OCI-LY7 (cell line): ENCODE measurements around the gene PRPF40A. TPM values are rescaled to one million over a fixed set of nuclear protein-coding genes. Genes with fewer than 3 reads are reported as not detected.

Source experiments
- BruUV-seq: library from RNA; stranded (reverse); fragments of 400-500 nt; replicated peaks from 2 replicates; lab custom pipeline; 2021; lab: Mats Ljungman, UMichigan
- CTCF ChIA-PET: fragments of 300-600 bp; sonication (Branson Sonifier 250); formaldehyde crosslinking; loops from one replicate; lab custom pipeline; 2022; ENCODE audit warnings: antibody characterized with exemption; ENCODE audit not compliant: unreplicated experiment; lab: Charles Lee
- POLR2A ChIA-PET: fragments of 300-600 bp; sonication (Branson Sonifier 250); formaldehyde crosslinking; loops from one replicate; lab custom pipeline; 2022; ENCODE audit warnings: antibody characterized with exemption; lab: Charles Lee
- DNase-seq: peaks from one replicate; pipeline ENCODE4 v3.0.0-alpha.2; 2015; ENCODE audit warnings: low spot score
- H2AFZ ChIP-seq: fragments of 200-600 bp; sonication (generic), shearing (Covaris generic); 2 replicates; pipeline ENCODE4 v1.6.1; 2014; ENCODE audit warnings: mild to moderate bottlenecking, antibody characterized with exemption, low read length, moderate library complexity
- H3K27ac ChIP-seq: fragments of 200-600 bp; sonication (generic); 2 replicates; pipeline ENCODE4 v1.5.1; 2014; ENCODE audit warnings: mixed run types, low read depth, mild to moderate bottlenecking, moderate library complexity, low read length, inconsistent platforms; ENCODE audit not compliant: poor library complexity, severe bottlenecking
- H3K36me3 ChIP-seq: fragments of 200-600 bp; sonication (generic); 2 replicates; pipeline ENCODE4 v1.6.1; 2014; ENCODE audit warnings: mild to moderate bottlenecking, antibody characterized with exemption, low read length, moderate library complexity, mixed read lengths; ENCODE audit not compliant: insufficient read depth
- H3K4me1 ChIP-seq: fragments of 200-600 bp; sonication (generic); 2 replicates; pipeline ENCODE4 v1.5.1; 2014; ENCODE audit warnings: mild to moderate bottlenecking, low read length; ENCODE audit not compliant: insufficient read depth, poor library complexity, severe bottlenecking
- H3K4me2 ChIP-seq: fragments of 200-600 bp; sonication (generic); 2 replicates; pipeline ENCODE4 v1.6.1; 2014; ENCODE audit warnings: mild to moderate bottlenecking, low read length
- H3K4me3 ChIP-seq: fragments of 200-600 bp; sonication (generic); 2 replicates; pipeline ENCODE4 v1.5.1; 2014; ENCODE audit warnings: mild to moderate bottlenecking, low read depth, low read length; ENCODE audit not compliant: poor library complexity, severe bottlenecking
- H3K79me2 ChIP-seq: fragments of 200-600 bp; sonication (generic); 2 replicates; pipeline ENCODE4 v1.6.1; 2016; ENCODE audit warnings: low read depth, mild to moderate bottlenecking, low read length, moderate library complexity, mixed read lengths; ENCODE audit not compliant: insufficient read depth
- H3K9me2 ChIP-seq: fragments of 200-600 bp; sonication (generic); 2 replicates; pipeline ENCODE4 v1.6.1; 2016; ENCODE audit warnings: mild to moderate bottlenecking, low read length, mixed read lengths; ENCODE audit not compliant: insufficient read depth
- H3K9me3 ChIP-seq: fragments of 200-600 bp; sonication (generic); 2 replicates; pipeline ENCODE4 v1.6.1; 2014; ENCODE audit warnings: mild to moderate bottlenecking, mixed run types, low read length, mixed read lengths
- H4K20me1 ChIP-seq: fragments of 200-600 bp; sonication (generic); 2 replicates; pipeline ENCODE4 v1.6.1; 2014; ENCODE audit warnings: mild to moderate bottlenecking, antibody characterized with exemption, low read length, moderate library complexity, mixed read lengths; ENCODE audit not compliant: insufficient read depth
- EZH2phosphoT487 ChIP-seq: fragments of 200-600 bp; sonication (generic); IDR thresholded peaks from 2 replicates; pipeline ENCODE4 v1.6.1; 2018; ENCODE audit warnings: low read depth, borderline replicate concordance, mild to moderate bottlenecking, mixed run types, antibody characterized with exemption, low read length, moderate library complexity, mixed read lengths
- intact Hi-C: fragments of 100-400 bp; cut with micrococcal nuclease; formaldehyde crosslinking; loops from one replicate; pipeline ENCODE4 v1.10.0; 2022; ENCODE audit not compliant: unreplicated experiment
- total RNA-seq, 2 experiments: library from RNA; depleted of rRNA in 1 of 2; stranded (reverse); fragments of >200 nt in 1 of 2; shearing (Covaris generic) in 1 of 2; gene quantifications; 2 replicates each; pipeline ENCODE4 v1.2.3, GENCODE V29; 2014 to 2022
- TF ChIP-seq, protein P1 (sequence below): fragments of 200-600 bp; sonication (generic); conservative IDR thresholded peaks from 2 replicates; pipeline ENCODE4 v1.5.1; 2014; ENCODE audit warnings: mild to moderate bottlenecking, antibody characterized with exemption, low read length, moderate library complexity, mixed read lengths

The PRPF40A gene
- total RNA-seq, 2 experiments from 2014 or later: 156 to 177 TPM

- no peaks in the 10 kb centered on the region for H3K9me3 ChIP-seq
- ChIA-PET CTCF (no interaction called here), POLR2A (interaction anchor here (0.5 to 0.9 kb wide), 2 partner anchors 14 to 563 kb away, joined by 3 to 4 read pairs; no protein-coding TSS in a partner anchor)
- H3K4me1 ChIP-seq: no peaks in the 10 kb centered on the region
- no peak for DNase-seq
- H4K20me1 ChIP-seq: peaks cover 4% of the 10 kb centered on the region; the same call in 1 of the 2 replicates
- no peak overlapping the region for H3K27ac ChIP-seq
- H3K9me2 ChIP-seq: no peaks in the 10 kb centered on the region
- intact Hi-C loops: no loop called here
- no peak overlapping the region for H3K4me3 ChIP-seq
- BruUV-seq: no TSS peak
- TF ChIP-seq, protein P1, sequence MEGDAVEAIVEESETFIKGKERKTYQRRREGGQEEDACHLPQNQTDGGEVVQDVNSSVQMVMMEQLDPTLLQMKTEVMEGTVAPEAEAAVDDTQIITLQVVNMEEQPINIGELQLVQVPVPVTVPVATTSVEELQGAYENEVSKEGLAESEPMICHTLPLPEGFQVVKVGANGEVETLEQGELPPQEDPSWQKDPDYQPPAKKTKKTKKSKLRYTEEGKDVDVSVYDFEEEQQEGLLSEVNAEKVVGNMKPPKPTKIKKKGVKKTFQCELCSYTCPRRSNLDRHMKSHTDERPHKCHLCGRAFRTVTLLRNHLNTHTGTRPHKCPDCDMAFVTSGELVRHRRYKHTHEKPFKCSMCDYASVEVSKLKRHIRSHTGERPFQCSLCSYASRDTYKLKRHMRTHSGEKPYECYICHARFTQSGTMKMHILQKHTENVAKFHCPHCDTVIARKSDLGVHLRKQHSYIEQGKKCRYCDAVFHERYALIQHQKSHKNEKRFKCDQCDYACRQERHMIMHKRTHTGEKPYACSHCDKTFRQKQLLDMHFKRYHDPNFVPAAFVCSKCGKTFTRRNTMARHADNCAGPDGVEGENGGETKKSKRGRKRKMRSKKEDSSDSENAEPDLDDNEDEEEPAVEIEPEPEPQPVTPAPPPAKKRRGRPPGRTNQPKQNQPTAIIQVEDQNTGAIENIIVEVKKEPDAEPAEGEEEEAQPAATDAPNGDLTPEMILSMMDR: no peak
- no peak for TF ChIP-seq EZH2phosphoT487
- no peak overlapping the region for H3K4me2 ChIP-seq
- peaks cover 10% of the 10 kb centered on the region for H3K79me2 ChIP-seq
- H2AFZ ChIP-seq: no peak overlapping the region
- H3K36me3 ChIP-seq: peaks cover 98% of the 10 kb centered on the region
These were observed 42.9 kb downstream of the PRPF40A start for GRCh38 chr2:152674334-152674733.

- Histone ChIP-seq H3K27ac (no peak overlapping the region), H3K9me3 (no peaks in the 10 kb centered on the region), H3K36me3 (peaks cover 100% of the 10 kb centered on the region), H3K9me2 (no peaks in the 10 kb centered on the region), H4K20me1 (no peaks in the 10 kb centered on the region), H3K4me3 (no peak overlapping the region), H3K4me2 (no peak overlapping the region), H3K4me1 (no peaks in the 10 kb centered on the region), H2AFZ (no peak overlapping the region), H3K79me2 (peaks cover 4% of the 10 kb centered on the region; the same call in 1 of the 2 replicates)
- CTCF ChIA-PET: no interaction called here
- no TSS peak for BruUV-seq
- DNase-seq: no peak
- intact Hi-C loops: loop anchor here (10.0 kb wide), 1 partner anchor 1200 kb away; no protein-coding TSS in a partner anchor
- POLR2A ChIA-PET: interaction anchor here (1.2 to 2.6 kb wide), 2 partner anchors 13 to 78 kb away, joined by 3 to 9 read pairs; no protein-coding TSS in a partner anchor
- TF ChIP-seq, protein P1: no peak
- no peak for TF ChIP-seq EZH2phosphoT487
These were observed 52.5 kb downstream of the PRPF40A start for GRCh38 chr2:152664725-152665124.

- CTCF ChIA-PET: no interaction called here
- POLR2A ChIA-PET: interaction anchor here (0.7 to 1.6 kb wide), 2 partner anchors 9 to 115 kb away, joined by 3 read pairs; no protein-coding TSS in a partner anchor
- Histone ChIP-seq H2AFZ (no peak overlapping the region), H4K20me1 (no peaks in the 10 kb centered on the region), H3K79me2 (peaks cover 4% of the 10 kb centered on the region; the same call in 1 of the 2 replicates), H3K9me3 (no peaks in the 10 kb centered on the region), H3K27ac (no peak overlapping the region), H3K36me3 (peaks cover 100% of the 10 kb centered on the region), H3K4me2 (no peak overlapping the region), H3K9me2 (no peaks in the 10 kb centered on the region), H3K4me1 (no peaks in the 10 kb centered on the region), H3K4me3 (no peak overlapping the region)
- TF ChIP-seq, protein P1: no peak
- no peak for TF ChIP-seq EZH2phosphoT487
- intact Hi-C loops: loop anchor here (10.0 kb wide), 1 partner anchor 1196 kb away; no protein-coding TSS in a partner anchor
- DNase-seq: no peak
- BruUV-seq: no TSS peak
These were observed 56.2 kb downstream of the PRPF40A start for GRCh38 chr2:152661076-152661475.
